Tibial nerve (tissue), 3 donors: ENCODE results near the gene RYR1.
"Not testable (repeated sequence)": the region's sequence is repeated elsewhere in the genome, so short reads cannot be mapped to it uniquely, and the experiment has no call there.

Experiments used
- CTCF ChIP-seq, 5 experiments: fragments of 200-600 bp in 3 of 5; fragments of 450-650 bp in 2 of 5; sonication (generic) in 3 of 5; IDR thresholded peaks; one replicate each; pipeline ENCODE4 v1.5.1; 2016 to 2019; ENCODE audit warnings: antibody characterized with exemption in 5 of 5, mild to moderate bottlenecking in 3 of 5, moderate library complexity in 2 of 5
- POLR2A ChIP-seq, 2 donors: fragments of 450-650 bp; IDR thresholded peaks; one replicate each; pipeline ENCODE4 v1.6.1; 2017; ENCODE audit warnings: antibody characterized with exemption in 2 of 2, mild to moderate bottlenecking in 2 of 2, moderate library complexity in 2 of 2

DNA sequence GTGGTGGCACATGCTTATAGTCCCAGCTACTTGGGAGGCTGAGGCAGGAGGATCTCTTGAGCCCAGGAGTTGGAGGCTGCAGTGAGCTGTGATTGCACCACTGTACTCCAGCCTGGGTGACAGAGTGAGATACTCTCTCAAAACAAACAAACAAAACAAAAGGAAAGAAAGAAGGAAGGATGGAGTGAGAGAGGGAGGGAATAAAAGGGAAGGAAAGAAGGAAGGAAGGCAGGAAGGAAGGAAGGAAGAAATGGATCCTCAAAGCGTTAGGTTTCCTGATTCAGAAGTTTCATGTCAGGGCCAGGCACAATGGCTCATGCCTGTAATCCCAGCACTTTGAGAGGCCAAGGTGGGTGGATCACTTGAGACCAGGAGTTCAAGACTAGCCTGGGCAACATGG is 84.5 kb downstream of the RYR1 start:
- not testable (repeated sequence) for TF ChIP-seq POLR2A, CTCF (IDR thresholded peaks at IDR 0.05)
